ENCODE results near the gene TMEM52. TPM values are rescaled to one million over a fixed set of nuclear protein-coding genes. Genes with fewer than 3 reads are reported as not detected.

TMEM52 gene
- total and polyA plus RNA-seq, 9 of the 15 experiments (the other 6 are each of a cell fraction or from before 2014, with no cell fraction given), result 0.37 to 22.5 (median 6.8) TPM

GRCh38 chr1:1903224-1903623, 15.9 kb downstream of the TMEM52 start:
- in situ Hi-C loops (cut with MboI), result no loop called here
- CTCF ChIA-PET (ENCODE audit: low intra/inter-chr PET ratio), result no interaction called here
- TF ChIP-seq KHSRP (IDR thresholded peaks at IDR 0.05), result no peak
- TF ChIP-seq CBX3 (IDR thresholded peaks at IDR 0.05; ENCODE audit: borderline replicate concordance in 1 of 2, low read length in 2 of 2), result 0 out of 3 replicates have a peak, but pooled peaks of 1 of the 2 experiments have one; percentile 24
- TF ChIP-seq MYC (IDR thresholded peaks at IDR 0.05; ENCODE audit: low read depth, low read length), result no peak
- no peak for TF ChIP-seq MYC (CRISPR knock-in tag; IDR thresholded peaks at IDR 0.05; ENCODE audit: borderline replicate concordance, low read depth)
- TF ChIP-seq ERF (CRISPR knock-in tag; IDR thresholded peaks at IDR 0.05), result no peak
- no peak for TF ChIP-seq ARNT (IDR thresholded peaks at IDR 0.05)
- TF ChIP-seq KDM1A (IDR thresholded peaks at IDR 0.05), result 0 out of 4 replicates have a peak, but pooled peaks of 1 of the 2 experiments have one; percentile 18
- no peak for TF ChIP-seq ZNF408 (CRISPR knock-in tag; IDR thresholded peaks at IDR 0.05; ENCODE audit: low read depth)
- no peak for TF ChIP-seq CBFB (CRISPR knock-in tag; IDR thresholded peaks at IDR 0.05)
- TF ChIP-seq ZNF146 (CRISPR knock-in tag; IDR thresholded peaks at IDR 0.05; ENCODE audit: unreplicated experiment), result peak; percentile 78
- TF ChIP-seq ZNF778 (CRISPR knock-in tag; IDR thresholded peaks at IDR 0.05), result no peak
- no peak for TF ChIP-seq MBD2 (IDR thresholded peaks at IDR 0.05; ENCODE audit: borderline replicate concordance, low read depth)
- TF ChIP-seq BCOR (IDR thresholded peaks at IDR 0.05), result peak; percentile 32; the same call in 1 of the 2 replicates
- no peak for TF ChIP-seq SAFB2 (IDR thresholded peaks at IDR 0.05; ENCODE audit: borderline replicate concordance, low read depth, low read length, severe bottlenecking)
- TF ChIP-seq ETV1 (tag; conservative IDR thresholded peaks at IDR 0.05; ENCODE audit: low read depth), result no peak
- TF ChIP-seq ZBTB33 (CRISPR knock-in tag; IDR thresholded peaks at IDR 0.05), result peak; percentile 67; the same call in 1 of the 2 replicates
- TF ChIP-seq EZH2 (IDR thresholded peaks at IDR 0.05; ENCODE audit: borderline replicate concordance, low read depth, low read length), result no peak
- no peak for TF ChIP-seq CGGBP1 (CRISPR knock-in tag; IDR thresholded peaks at IDR 0.05)
- no peak for TF ChIP-seq ZBTB49 (CRISPR knock-in tag; IDR thresholded peaks at IDR 0.05; ENCODE audit: borderline replicate concordance)
- TF ChIP-seq RUNX1 (IDR thresholded peaks at IDR 0.05; ENCODE audit: low read depth), result no peak
- no peak for TF ChIP-seq LARP7 (IDR thresholded peaks at IDR 0.05)

More at GRCh38 chr1:1903224-1903623, 15.9 kb downstream of the TMEM52 start:
- no peaks in the 10 kb centered on the region for H3K36me3 ChIP-seq (ENCODE audit: control insufficient read depth, insufficient read depth, low read length)
- DNase-seq (ENCODE audit: extremely low read depth in 1 of 4, low spot score in 3 of 4), result no peak
- 83% methylated on average over 4 of the region's 12 CpGs for WGBS (ENCODE audit: insufficient coverage, low coverage, missing lambda C conversion rate)
- H4K20me1 ChIP-seq (replicated peaks; ENCODE audit: control insufficient read depth, insufficient read depth, low read length), result no peaks in the 10 kb centered on the region
- intact Hi-C loops (cut with micrococcal nuclease), result no loop called here
- no peaks in the 10 kb centered on the region for H3K9me1 ChIP-seq (ENCODE audit: control insufficient read depth, insufficient read depth, low read length)
- no peak overlapping the region for H3K9ac ChIP-seq (ENCODE audit: insufficient read depth in 1 of 2, low read depth in 2 of 2, low read length in 2 of 2)
- H2AFZ ChIP-seq (ENCODE audit: low read depth, low read length), result no peak overlapping the region
- H3K79me2 ChIP-seq (ENCODE audit: control insufficient read depth, insufficient read depth, low read length), result peaks cover under 1% of the 10 kb centered on the region; the same call in 2 of the 3 replicates
- BruUV-seq (replicated peaks), result no TSS peak
- POLR2A ChIA-PET, result no interaction called here
- no peak overlapping the region for H3K27ac ChIP-seq (ENCODE audit: extremely low read depth, low read depth, low read length)
- no peak overlapping the region for H3K4me3 ChIP-seq
- ATAC-seq, result no peak
- H3K27me3 ChIP-seq (ENCODE audit: control insufficient read depth in 2 of 2, insufficient read depth in 2 of 2, low read length in 2 of 2), result no peaks in the 10 kb centered on the region; a peak in 1 of 5 replicates
- no peak overlapping the region for H3K4me2 ChIP-seq (ENCODE audit: insufficient read depth, low read length)
- H3K9me3 ChIP-seq (replicated peaks; ENCODE audit: control insufficient read depth, insufficient read depth, low read depth, low read length), result peaks cover 2% of the 10 kb centered on the region; the same call in 1 of the 2 replicates
- FAIRE-seq, result no peak
- H3K4me1 ChIP-seq (replicated peaks in 1 of 2; ENCODE audit: control insufficient read depth in 2 of 2, insufficient read depth in 2 of 2, low read length in 2 of 2), result peaks cover 10 to 44% of the 10 kb centered on the region in 2 experiments; a peak in 4 of 5 replicates

All from K562 (cell line).